ENCODE data around the gene RPS6KA6. TPM values are rescaled to one million over a fixed set of nuclear protein-coding genes. Genes with fewer than 3 reads are reported as not detected.
A peak's percentile ranks its signal among the peaks of the same experiment; 100 is the strongest.

RPS6KA6 gene
- polyA plus RNA-seq, 1 of the 3 experiments (the other 2 are of a cell fraction), result 1.7 TPM

DNA sequence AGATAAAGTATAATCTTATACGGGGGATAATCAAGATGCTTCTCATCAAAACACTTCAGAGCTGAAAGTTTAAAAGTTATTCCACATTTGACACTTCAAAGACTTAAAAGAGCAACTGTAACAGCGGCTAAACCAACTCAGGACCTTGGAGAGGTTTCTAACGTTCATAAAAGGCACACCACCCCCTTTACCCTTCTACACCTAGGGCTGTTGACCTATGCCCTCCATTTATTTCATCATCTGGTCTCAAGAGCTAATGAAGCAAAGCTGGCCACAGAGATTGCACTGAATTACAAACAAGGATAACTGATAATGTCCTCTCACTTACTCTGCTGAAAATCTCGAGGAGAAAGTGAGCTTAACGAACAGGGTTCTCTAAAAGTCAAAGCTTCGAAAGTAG, 1.1 kb upstream of the RPS6KA6 start:
- Histone ChIP-seq H3K9ac (no peak overlapping the region), H3K9me3 (no peaks in the 10 kb centered on the region), H3K27ac (ENCODE audit: low read depth in 2 of 2, low read length in 1 of 2) (no peak overlapping the region), H3K27me3 (ENCODE audit: insufficient read depth) (no peaks in the 10 kb centered on the region), H3F3A (replicated peaks; ENCODE audit: insufficient read depth) (no peaks in the 10 kb centered on the region), H2AFZ (ENCODE audit: low read depth) (peak overlapping the region; percentile 56; the same call in 1 of the 2 replicates), H3K79me2 (ENCODE audit: insufficient read depth) (no peaks in the 10 kb centered on the region), H3K9me2 (0 out of 2 replicates have a peak, but pooled peaks cover 2% of the 10 kb centered on the region), H3K4me3 (ENCODE audit: low read depth in 2 of 2, low read length in 1 of 2) (no peak overlapping the region), H3K4me1 (ENCODE audit: control insufficient read depth in 1 of 2, insufficient read depth in 2 of 2, low read depth in 1 of 2, low read length in 1 of 2) (no peaks in the 10 kb centered on the region), H3K36me3 (replicated peaks in 1 of 2; ENCODE audit: control insufficient read depth in 1 of 2, insufficient read depth in 2 of 2, low read length in 1 of 2) (no peaks in the 10 kb centered on the region), H3K4me2 (no peak overlapping the region), H4K20me1 (ENCODE audit: insufficient read depth) (no peaks in the 10 kb centered on the region)
- POLR2A ChIA-PET, result no interaction called here
- WGBS (ENCODE audit: low lambda C conversion rate), result 36% methylated on average over 6 of the region's 6 CpGs
- CTCF ChIA-PET, result no interaction called here
- peak; percentile 54; the same call in 1 of the 2 replicates for TF ChIP-seq REST (IDR thresholded peaks at IDR 0.05; ENCODE audit: low read depth, low read length)
- TF ChIP-seq, protein P1, sequence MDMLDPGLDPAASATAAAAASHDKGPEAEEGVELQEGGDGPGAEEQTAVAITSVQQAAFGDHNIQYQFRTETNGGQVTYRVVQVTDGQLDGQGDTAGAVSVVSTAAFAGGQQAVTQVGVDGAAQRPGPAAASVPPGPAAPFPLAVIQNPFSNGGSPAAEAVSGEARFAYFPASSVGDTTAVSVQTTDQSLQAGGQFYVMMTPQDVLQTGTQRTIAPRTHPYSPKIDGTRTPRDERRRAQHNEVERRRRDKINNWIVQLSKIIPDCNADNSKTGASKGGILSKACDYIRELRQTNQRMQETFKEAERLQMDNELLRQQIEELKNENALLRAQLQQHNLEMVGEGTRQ (IDR thresholded peaks at IDR 0.05; ENCODE audit: borderline replicate concordance, low read depth, low read length), result no peak
- DNase-seq, result no peak

DNA sequence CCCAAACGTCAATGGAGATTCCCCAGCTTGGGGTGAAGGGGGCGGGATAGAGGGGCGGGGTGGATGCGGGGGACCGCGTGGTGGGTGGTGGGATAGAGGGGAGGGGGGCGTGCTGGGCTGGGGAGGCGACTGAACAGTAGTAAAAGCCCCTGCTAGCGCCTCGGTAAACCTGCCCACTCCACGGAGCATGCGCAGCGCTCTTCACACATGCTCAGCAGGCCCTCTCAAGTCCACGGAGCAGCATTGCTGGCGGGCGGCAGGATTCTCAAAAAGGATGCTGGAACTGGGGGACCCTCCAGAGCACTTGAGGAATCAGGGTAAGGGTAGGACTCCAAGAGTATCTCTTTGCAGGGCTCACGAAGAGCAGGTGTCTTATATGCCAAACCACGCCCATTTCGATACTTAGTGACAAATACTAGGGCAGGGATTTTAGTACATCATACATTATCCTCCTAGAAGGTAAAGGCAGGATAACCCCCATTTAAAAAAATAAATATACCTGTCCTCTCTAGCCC, 378 bp upstream of the RPS6KA6 start:
- Histone ChIP-seq H3K36me3 (replicated peaks in 1 of 2; ENCODE audit: control insufficient read depth in 1 of 2, insufficient read depth in 2 of 2, low read length in 1 of 2) (no peaks in the 10 kb centered on the region), H3K9me2 (0 out of 2 replicates have a peak, but pooled peaks cover 2% of the 10 kb centered on the region), H3K4me3 (ENCODE audit: low read depth in 2 of 2, low read length in 1 of 2) (peak overlapping the region; percentile 66 to 68), H3K9me3 (no peaks in the 10 kb centered on the region), H3K9ac (peak overlapping the region; percentile 56; the same call in 1 of the 2 replicates), H3K27me3 (ENCODE audit: insufficient read depth) (no peaks in the 10 kb centered on the region), H3K4me1 (ENCODE audit: control insufficient read depth in 1 of 2, insufficient read depth in 2 of 2, low read depth in 1 of 2, low read length in 1 of 2) (no peaks in the 10 kb centered on the region), H3K4me2 (peak overlapping the region; percentile 72; the same call in 1 of the 2 replicates), H4K20me1 (ENCODE audit: insufficient read depth) (no peaks in the 10 kb centered on the region), H3K27ac (ENCODE audit: low read depth in 2 of 2, low read length in 1 of 2) (no peak overlapping the region), H3K79me2 (ENCODE audit: insufficient read depth) (no peaks in the 10 kb centered on the region), H2AFZ (ENCODE audit: low read depth) (peak overlapping the region; percentile 90), H3F3A (replicated peaks; ENCODE audit: insufficient read depth) (no peaks in the 10 kb centered on the region)
- peak; percentile 82 for DNase-seq
- WGBS (ENCODE audit: low lambda C conversion rate), result 27% methylated on average over 10 of the region's 19 CpGs
- POLR2A ChIA-PET, result no interaction called here
- CTCF ChIA-PET, result no interaction called here
- TF ChIP-seq, protein P2, sequence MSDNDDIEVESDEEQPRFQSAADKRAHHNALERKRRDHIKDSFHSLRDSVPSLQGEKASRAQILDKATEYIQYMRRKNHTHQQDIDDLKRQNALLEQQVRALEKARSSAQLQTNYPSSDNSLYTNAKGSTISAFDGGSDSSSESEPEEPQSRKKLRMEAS (IDR thresholded peaks at IDR 0.05; ENCODE audit: low read depth), result 0 out of 2 replicates have a peak, but pooled peaks have one; percentile 30
- no peak for TF ChIP-seq MEF2A (IDR thresholded peaks at IDR 0.05; ENCODE audit: borderline replicate concordance, low read depth)
- no peak for TF ChIP-seq FOXJ3 (CRISPR knock-in tag; IDR thresholded peaks at IDR 0.05)
- TF ChIP-seq NRF1 (IDR thresholded peaks at IDR 0.05; ENCODE audit: low read depth, low read length), result peak; percentile 79
- no peak for TF ChIP-seq IRF3 (IDR thresholded peaks at IDR 0.05; ENCODE audit: low read depth, low read length)

All from SK-N-SH (cell line).